GM21423 (cell line): Measurements from ENCODE around the gene RALGPS2.
"Not testable (repeated sequence)": the region's sequence is repeated elsewhere in the genome, so short reads cannot be mapped to it uniquely, and the experiment has no call there.

Experiments used
- ATAC-seq: cut with Tn5 transposase; IDR thresholded peaks from one replicate; pipeline ENCODE4 v1.9.1; 2021; ENCODE audit warnings: mild to moderate bottlenecking, moderate library complexity; ENCODE audit not compliant: unreplicated experiment

The RALGPS2 gene

DNA sequence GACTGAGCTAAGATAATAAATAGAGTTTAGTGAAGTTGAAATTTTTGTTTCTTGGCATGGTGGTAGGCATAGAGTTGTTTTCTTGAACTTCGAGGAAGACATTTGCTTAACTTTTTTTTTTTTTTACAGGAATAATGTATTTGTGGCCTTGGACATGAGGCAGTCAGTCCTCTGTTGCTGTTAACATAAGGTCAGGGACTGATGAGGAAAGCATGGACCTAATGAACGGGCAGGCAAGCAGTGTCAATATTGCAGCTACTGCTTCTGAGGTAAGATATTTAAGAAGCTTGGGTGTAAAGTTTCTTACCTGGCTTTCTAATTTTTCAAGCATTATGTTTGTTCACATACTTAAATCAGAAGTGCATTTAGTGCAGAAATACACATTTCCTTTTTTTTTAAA, 51.5 kb downstream of the RALGPS2 start:
- ATAC-seq = no peak

DNA sequence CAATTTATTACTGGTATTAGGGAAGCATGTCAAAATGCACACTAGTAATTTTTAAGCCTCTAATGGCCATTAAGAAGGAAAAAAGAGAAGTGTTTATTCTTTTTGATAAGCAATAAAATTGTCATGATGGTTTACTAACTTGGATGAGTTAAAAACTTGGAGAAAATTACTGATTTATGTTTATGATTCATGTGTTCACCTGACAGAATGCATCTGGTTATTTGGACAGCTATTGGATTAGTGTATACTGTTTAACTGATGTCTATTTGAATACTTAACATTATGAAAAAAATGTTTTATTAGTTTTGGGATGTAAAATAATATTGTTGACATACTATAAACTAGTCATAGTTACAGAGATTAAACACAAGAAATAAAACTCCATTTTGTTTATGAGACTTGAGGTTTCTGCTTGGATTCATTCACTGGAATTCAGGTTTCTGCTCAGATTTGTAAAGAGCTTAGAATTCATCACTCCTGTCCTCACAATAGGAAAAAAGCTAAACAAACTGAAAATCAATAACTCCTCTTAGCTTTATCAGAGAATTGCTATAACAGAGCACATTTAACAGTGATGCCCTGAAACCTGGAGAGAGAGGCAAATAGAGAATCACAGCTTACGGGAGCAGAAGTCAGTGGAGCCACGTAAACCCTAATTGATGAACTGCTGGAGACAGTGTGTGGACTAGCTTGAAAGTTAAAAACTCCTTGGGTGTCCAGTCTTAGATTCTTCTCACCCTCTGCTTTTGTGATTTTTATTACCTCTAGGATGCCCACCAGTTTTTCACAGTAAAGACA, 56.7 kb downstream of the RALGPS2 start:
- no peak for ATAC-seq

DNA sequence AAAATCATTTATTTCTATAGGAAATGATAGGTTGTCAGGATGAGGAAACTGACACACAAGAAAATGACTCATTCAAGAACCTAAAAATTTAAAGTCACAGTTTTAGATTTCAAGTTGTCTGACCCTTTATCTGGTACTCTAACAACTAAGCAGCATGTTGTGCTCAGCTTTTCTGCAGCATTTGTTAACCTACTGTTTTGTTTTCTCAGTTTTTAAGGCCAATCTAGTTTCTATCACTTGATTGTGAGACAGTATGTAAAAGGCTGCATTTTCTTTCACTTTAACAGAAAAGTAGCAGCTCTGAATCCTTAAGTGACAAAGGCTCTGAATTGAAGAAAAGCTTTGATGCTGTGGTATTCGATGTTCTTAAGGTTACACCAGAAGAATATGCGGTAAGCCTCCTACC, 59.1 kb downstream of the RALGPS2 start:
- ATAC-seq = peak; percentile 51

DNA sequence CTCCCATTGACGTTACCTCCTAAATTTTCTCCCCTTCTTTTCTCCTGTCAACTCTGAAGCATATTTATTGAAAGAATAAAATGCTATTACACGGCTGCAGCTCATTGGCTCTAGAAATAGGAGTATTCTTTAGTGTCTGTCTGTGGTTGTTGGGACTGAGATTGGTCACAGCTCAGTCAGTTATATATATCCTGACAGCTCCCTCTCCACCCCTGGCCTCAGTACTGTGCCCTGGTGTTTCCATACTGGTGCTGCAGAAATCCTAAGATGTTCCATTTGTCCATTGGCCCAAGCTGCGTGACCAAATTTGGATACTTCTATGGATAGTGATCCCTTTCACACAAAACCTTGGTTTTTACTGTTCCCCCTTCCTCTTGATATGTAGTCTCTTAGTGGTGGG, 67.3 kb downstream of the RALGPS2 start:
- ATAC-seq = no peak

- ATAC-seq = no peak
These were observed 71.0 kb downstream of the RALGPS2 start for GRCh38 chr1:178796013-178796412.

GRCh38 chr1:178797590-178797989, 72.5 kb downstream of the RALGPS2 start:
- ATAC-seq = no peak

- no peak for ATAC-seq
These were observed 73.3 kb downstream of the RALGPS2 start for GRCh38 chr1:178798232-178798861.

GRCh38 chr1:178802873-178803272, 77.8 kb downstream of the RALGPS2 start:
- no peak for ATAC-seq

DNA sequence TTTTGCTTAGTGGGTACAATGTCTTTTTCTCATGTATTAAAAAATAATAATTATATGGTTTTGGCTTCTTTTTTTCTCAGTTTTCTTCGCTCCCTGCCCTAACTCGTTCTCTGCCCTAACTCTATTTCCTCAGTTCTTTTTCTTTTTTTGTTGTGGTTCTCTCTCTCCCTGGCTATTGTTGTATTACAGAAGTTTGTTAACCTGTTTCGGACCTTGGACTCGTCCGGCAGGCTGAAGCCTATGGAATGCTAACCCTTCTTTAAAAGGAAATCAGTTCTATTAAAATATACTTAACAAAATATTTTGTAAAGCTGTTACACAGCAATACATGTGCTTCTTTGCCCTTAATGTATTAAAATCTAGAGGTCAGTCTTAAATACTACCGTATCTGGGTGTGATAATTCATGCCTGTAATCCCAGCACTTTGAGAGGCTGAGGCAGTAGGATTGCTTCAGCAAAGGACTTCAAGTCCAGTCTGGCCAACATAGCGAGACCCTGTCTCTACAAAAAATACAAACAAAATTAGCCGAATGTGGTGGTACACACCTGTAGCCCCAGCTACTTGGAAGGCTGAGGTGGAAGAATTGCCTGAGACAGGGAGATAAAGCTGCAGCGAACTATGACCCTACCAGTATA, 81.7 kb downstream of the RALGPS2 start:
- no peak for ATAC-seq

DNA sequence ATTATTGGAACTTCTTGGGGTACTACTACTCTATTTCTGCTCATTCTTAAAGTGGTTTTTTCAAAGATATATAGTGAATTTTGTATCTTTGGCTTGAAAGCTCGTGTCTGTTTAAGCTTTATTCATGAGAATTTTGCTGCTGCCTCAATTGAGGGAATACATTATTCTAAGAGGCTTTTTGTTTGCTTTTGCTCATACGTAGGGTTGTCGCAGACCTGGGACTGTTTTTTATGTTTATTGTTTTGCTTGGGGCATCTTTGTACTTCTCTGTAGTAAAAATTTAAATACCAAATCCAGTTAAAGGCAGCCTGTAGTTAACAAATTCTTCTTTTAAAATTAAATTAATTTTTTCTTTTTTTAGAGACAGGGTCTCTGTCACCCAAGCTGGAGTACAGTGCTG, 83.5 kb downstream of the RALGPS2 start:
- no peak for ATAC-seq

GRCh38 chr1:178810585-178810984, 85.5 kb downstream of the RALGPS2 start:
- ATAC-seq = no peak

GRCh38 chr1:178818416-178818815, 93.4 kb downstream of the RALGPS2 start:
- no peak for ATAC-seq

DNA sequence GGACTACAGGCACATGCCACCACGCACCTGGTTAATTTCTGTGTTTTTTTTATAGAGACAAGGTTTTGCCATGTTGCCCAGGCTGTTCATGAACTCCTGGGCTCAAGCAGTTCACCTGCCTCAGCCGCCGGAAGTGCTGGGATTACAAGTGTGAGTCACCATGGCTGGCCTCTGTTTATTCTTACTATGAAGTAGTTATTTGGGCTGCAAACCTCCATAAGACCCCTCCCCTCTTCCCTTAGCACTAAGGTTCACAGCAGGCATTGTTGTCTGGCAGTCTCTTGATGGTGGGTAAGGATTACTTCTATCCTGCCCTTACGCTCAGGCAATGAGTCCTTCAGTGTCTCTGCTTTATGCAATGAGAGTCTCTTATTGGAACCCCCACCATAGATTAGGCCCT, 94.1 kb downstream of the RALGPS2 start:
- no peak for ATAC-seq

DNA sequence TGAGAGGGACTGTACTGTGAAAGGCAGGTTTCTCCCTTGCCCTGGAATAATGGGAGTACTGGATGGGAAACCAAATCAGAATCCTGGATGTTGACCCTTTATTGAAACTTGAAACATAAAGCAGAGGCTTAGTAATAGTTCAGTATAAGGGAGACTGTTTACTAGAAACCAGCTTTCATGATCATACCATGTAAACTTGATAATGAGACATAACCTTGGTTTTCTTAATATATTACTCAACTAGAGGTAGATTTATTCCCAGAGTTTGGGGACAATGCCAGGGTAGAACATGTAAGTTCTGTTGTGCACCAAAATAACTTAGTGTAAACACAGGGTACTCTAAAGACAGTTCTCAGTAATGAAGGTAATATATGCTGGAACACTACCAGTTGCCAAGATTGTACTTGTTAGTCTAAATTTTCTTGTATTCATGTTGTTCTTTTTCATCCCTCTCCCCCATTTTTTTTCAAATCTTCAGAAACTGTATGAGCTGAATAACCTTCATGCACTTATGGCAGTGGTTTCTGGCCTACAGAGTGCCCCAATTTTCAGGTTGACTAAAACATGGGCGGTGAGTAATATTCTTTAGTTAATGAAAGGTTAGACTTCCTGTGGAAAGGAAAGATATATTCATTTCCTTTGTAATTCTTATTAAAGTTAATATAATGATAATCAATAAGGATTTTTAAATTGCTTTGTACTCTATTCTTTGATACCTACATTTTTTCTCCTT, 96.3 kb downstream of the RALGPS2 start:
- peak; percentile 71 for ATAC-seq

GRCh38 chr1:178825167-178825566, 100.1 kb downstream of the RALGPS2 start:
- no peak for ATAC-seq

DNA sequence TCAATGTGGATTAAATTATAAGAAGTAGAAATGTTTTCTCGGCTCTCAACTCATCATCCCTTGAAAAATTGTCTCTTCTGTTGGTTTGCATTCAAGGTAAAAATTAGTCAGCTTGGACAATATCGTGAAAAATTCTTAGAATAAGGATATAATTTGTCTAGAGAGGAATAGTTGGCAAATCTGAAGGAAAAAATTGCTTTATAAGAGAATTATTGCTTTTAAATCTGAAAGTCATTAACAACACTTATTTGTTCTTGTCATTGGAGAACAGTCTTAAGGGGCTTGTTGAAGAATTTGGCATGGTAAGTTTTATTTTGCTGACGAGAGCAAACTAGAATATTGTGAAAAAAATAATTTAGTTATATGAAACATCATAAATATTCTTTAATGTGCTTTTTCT, 119.4 kb downstream of the RALGPS2 start:
- ATAC-seq = no peak

GRCh38 chr1:178846306-178846705, 121.3 kb downstream of the RALGPS2 start:
- ATAC-seq = no peak

DNA sequence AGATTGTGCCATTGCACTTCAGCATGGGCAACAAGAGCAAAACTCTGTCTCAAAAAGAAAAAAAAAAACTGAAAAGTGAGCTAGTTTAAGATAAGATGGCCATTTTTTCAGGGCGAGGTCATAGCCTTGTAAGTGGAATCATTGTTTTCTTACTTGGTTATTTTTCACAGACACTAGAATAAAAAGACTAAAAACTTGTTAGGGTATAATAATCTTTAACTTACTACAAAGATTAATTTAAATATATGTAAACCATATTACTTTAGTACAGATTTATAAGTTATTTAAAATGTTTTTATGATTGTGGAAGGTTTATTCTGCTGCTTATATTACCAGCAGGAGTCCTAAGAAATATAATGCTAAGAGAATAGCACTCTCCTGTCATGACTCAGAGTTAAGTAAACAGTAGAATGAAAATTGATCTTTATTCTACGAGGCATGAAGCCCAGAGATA, 122.4 kb downstream of the RALGPS2 start:
- no peak for ATAC-seq

DNA sequence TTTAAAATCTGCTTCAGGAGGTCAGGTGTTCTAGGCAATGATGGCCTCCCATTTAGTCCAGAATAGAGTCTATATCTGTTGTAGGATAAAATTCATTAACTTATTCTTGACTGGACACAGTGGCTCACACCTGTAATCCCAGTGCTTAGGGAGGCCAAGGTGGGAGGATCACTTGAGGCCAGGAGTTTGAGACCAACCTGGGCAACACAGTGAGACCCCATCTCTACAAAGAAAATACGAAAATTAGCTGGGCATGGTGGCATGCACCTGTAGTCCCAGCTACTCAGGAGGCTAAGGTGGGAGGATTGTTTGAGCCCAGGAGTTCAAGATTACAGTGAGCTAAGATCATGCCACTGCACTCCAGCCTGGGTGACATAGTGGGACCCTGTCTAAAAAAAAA, 122.9 kb downstream of the RALGPS2 start:
- ATAC-seq = not testable (repeated sequence)

DNA sequence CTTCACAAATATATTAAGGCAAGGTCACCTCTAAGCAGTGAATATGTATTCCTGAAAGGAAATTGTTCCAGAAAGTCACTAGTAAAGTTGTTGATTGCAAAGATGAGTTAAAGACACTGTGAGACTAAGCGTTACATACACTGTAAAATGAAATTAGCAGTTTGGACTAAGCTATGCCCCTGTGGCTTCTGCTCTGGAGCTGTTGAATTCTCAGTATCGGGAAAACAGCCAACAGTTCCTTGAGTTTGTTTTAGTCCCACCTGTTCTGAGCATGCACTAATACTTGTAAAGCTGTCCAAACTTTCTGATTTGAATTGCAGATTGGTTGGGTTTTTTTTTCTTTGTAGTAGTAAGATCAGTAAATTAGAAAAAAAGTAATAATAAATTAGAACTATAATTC, 124.9 kb downstream of the RALGPS2 start:
- no peak for ATAC-seq

DNA sequence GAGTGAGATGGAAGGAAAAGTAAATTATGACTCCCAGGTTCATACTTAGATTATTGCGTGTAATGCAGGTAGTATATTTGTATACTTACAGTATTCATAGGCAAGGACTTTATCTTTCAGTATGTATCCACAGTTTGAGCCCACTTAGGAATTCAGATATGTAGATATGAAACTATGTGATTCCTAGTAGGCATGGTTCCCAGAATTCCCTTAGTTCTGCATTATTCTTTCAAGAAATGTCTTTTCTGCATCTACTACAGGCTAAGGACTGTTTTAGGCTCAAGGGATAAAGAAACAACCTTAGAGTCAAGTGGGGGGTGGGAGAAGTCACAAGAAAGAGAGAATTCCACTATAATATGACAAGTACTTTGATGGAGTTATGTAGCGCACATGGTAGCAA, 132.1 kb downstream of the RALGPS2 start:
- no peak for ATAC-seq
